Articular chondrocyte of knee joint (primary cell): ENCODE measurements around the gene ZBTB32. TPM values are rescaled to one million over a fixed set of nuclear protein-coding genes. Genes with fewer than 3 reads are reported as not detected.

ENCODE experiments used
- total RNA-seq: library from RNA; depleted of rRNA; stranded (reverse); fragments of >200 nt; gene quantifications from 2 replicates; pipeline ENCODE4 v1.2.3, GENCODE V29; 2012

The ZBTB32 gene, protein sequence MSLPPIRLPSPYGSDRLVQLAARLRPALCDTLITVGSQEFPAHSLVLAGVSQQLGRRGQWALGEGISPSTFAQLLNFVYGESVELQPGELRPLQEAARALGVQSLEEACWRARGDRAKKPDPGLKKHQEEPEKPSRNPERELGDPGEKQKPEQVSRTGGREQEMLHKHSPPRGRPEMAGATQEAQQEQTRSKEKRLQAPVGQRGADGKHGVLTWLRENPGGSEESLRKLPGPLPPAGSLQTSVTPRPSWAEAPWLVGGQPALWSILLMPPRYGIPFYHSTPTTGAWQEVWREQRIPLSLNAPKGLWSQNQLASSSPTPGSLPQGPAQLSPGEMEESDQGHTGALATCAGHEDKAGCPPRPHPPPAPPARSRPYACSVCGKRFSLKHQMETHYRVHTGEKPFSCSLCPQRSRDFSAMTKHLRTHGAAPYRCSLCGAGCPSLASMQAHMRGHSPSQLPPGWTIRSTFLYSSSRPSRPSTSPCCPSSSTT
- total RNA-seq, result not detected in 2 replicates

DNA sequence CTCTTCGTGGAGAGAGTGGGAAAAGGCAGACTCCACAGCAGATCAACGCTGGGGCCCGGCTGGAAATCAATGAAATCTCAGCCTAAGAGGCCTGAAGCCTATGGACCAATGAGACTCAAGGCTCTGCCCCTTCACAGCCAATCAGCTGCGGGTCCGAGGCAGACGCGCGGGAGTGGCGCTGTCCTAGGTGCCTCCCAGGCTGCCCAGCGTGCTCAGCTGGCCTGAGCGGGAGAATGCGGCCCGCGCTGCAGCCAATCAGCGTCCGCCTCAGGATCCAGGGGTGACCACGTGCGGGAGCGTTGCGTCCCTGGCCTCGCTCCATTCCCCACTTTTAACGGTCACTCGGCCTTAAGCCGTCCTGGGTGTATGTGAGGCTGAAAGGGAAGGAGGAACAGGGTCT lies at the start of gene ZBTB32:
TSS of gene ZBTB32 (plus strand) at position 341 of the 400 bp plus-strand sequence. CDS start 10,069 bp downstream, outside the sequence.

DNA sequence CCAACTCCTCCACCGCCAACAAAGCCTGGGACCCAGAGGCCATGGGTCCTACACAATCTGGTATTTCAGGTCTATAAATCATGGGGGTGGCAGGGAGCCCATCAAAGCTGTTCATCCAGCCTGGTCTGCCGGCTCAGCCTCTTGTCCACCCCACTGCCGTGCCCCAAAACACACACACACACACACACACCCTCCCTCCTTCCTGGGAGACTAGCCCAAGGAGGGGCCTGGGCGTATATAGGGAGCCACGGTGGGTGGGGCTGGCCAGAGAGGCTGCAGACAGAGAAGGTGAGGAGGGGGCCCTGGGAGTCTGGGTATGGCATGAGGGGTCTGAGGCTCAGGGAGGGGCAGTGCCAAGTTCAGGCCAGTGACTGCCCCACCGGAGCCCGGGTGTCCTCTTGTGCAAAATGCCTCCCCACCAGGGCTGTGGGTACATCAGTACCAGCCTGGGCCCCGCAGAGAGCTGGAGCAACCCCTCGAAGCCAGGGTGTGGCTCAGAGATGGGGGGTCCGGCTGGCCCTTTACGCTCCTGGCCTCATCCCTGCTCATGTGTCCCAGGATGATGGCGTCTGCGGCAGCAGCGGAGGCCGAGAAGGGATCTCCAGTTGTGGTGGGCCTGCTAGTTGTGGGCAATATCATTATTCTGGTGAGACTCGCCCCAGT lies 38.0 kb upstream of the ZBTB32 start, which contains the start of gene UPK1A:
TSS of gene UPK1A (plus strand) at position 267 of the 663 bp plus-strand sequence. CDS start at position 563, 296 bp downstream.

DNA sequence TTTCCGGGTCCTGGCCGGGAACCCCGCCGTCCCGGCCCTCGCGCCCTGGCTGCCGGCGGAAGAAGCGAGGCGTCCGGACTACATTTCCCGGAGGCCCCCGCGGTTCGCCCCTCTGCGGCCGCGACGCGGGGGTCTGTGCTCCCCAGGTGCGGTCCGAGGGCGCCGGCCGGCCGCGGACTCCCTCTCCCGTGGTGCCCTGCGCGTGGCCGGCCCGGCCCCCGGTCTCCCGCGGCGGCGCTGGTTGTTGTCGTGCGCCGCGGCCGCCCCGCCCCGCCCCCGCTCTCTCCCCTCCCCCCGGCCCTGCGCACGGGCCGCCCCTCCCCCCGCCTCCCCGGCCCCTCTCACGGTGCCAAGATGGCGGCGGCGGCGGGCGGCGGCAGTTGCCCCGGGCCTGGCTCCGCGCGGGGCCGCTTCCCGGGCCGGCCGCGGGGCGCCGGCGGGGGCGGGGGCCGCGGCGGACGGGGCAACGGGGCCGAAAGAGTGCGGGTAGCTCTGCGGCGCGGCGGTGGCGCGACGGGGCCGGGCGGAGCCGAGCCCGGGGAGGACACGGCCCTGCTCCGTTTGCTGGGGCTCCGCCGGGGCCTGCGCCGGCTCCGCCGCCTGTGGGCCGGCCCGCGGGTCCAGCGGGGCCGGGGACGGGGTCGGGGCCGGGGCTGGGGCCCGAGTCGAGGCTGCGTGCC lies 13.4 kb downstream of the ZBTB32 start, which contains the start of gene KMT2B:
TSS of gene KMT2B (plus strand) at position 339 of the 680 bp plus-strand sequence. CDS start at position 355, 16 bp downstream.

DNA sequence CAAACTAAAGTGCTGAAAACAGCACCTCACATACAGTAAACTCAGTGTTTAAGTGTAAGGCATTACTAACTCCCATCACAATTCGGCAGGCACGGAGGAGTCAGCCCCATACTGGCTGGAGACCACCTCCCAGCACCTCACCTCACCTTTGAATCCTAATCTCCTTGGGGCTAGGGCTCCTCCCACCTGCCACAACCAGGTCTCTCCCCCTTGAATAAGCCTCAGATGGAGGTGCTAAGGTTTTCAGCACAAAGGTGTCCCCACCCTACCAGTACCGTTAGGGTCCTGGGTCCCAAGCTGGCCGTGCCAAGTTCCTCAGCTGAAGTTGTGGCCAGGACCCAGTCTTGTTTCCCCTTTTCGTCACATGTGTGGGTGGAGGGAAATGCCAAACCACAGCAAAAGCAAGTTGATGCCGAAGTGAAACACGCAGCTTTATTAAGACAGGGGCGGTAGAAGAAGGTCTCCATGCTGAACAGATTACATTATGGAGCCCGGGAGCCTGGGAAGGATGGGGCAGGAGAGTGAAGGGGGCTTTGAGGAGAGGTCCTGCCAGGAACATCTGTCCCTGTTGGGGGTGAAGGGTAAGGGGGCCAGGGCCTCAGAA lies 37.9 kb downstream of the ZBTB32 start, which contains the start of gene IGFLR1:
TSS of gene IGFLR1 (minus strand) at position 332 of the 604 bp plus-strand sequence. CDS start 1,272 bp downstream, outside the sequence.

DNA sequence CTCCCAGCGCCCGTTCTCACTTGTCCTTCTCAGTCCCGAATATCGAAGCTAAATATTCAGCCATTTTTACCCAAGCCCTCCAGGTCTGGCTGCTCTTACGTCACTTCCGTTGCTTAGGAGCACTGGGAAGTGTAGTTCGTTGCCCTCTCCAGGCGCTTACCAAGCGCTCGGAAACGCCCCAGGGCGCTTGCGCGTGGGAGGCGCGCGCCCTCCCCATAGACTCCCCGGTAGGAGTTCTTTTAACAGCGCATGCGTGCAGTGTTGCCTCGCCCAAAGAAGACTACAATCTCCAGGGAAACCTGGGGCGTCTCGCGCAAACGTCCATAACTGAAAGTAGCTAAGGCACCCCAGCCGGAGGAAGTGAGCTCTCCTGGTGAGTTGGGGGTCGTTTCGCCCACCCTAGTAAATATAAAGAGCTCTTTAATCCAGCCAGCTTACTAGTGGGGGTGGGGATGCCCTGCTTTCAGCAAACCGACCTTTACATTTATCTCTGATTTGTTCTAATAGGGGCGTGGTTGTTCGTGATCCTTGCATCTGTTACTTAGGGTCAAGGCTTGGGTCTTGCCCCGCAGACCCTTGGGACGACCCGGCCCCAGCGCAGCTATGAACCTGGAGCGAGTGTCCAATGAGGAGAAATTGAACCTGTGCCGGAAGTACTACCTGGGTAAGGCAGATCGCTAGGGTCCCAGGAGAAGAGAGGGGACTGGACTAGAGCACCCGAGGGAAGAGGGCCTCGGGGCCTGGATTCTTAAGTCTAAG lies 41.1 kb downstream of the ZBTB32 start, which contains the start of the genes PSENEN and U2AF1L4:
TSS of gene PSENEN (plus strand) at position 324 of the 759 bp plus-strand sequence. CDS start at position 604, 280 bp downstream.
TSS of gene U2AF1L4 (minus strand) at position 91 of the 759 bp plus-strand sequence. CDS start at position 64, 27 bp downstream.

DNA sequence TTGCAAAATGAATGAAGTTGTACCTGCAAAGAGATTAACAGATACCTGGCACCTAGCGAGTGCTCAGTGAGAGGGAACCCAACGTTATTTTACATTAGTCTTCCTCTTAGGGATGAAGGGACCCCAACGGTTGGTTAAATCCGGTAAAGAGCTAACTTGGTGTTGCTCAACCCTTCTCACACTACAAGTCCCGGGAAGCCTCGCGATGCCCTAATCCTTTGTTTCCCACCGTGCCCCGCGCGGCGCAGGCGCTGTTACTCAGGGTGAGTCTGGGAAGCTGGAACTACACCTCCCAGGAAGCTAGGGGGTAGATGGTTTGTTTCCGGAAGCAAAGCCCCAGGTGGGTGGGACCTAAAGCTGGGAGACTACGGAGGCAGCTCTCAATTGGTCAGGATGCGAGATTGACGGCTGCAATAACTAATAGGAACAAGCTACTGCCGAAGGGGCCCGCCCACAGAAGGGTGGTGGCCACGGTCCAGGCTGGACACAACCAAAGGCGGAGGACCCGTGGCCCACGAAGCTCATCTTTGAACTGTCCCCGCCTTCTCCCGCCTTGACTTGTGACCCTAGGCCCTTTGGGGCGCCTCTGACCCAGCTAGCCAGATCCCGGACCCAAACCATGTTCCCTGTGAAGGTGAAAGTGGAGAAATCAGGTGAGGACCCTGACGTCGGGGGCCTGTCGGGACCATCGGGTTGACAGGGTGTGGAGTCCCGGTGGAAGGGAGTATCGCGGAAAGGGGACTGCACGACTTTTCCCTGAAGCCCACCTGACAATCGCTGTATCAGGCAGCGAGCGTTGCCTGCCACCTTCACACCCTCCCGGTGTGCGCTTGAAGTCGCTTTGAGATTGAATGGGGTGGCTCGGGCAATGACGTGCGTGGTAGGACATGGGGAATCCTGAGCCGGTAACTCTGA lies 44.0 kb downstream of the ZBTB32 start, which contains the start of gene LIN37:
TSS of gene LIN37 (plus strand) at position 471 of the 915 bp plus-strand sequence. CDS start at position 620, 149 bp downstream.

DNA sequence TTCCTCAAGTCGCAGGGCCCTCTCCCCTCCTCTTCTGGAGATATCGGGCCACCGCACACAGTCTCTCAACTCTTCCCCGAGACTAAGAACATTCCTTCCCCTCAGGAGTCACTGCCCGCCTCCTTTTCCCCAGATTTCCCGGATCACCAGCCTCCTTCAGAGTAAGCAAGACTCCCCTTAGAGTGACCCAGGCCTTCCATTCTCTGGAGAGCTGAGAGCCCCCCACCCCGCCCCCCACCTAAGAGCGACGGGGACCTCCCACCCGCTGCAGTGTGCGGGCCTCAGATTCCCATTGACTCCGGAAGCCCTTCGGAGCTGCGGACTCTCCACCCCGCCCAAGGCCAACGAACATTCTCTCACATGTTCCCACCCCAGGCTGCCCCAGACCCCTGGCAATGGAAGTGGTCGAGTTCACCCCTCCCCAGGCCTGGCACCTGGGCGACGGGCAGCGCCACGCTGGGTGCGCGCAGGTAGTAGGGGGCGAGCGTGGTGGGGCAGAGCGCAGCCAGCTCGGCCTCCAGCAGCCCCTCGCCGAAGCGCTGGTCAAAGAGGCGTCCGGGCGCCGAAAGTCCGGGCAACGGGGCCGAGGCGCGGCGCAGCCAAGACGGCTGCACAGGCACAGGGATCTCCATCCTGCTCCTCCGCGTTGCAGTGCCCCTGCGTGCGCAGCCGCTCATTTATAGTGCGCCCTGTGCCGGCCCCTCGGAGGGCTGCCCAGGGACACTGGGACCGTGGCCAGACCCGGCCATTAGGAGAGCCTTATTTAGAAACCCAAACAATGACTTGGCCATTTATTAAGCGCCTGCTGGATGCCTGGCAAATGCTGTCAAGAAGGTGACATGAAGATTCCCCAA lies 52.2 kb downstream of the ZBTB32 start, which contains the start of gene HSPB6:
TSS of gene HSPB6 (minus strand) at position 653 of the 854 bp plus-strand sequence. CDS start at position 632, 21 bp downstream.

DNA sequence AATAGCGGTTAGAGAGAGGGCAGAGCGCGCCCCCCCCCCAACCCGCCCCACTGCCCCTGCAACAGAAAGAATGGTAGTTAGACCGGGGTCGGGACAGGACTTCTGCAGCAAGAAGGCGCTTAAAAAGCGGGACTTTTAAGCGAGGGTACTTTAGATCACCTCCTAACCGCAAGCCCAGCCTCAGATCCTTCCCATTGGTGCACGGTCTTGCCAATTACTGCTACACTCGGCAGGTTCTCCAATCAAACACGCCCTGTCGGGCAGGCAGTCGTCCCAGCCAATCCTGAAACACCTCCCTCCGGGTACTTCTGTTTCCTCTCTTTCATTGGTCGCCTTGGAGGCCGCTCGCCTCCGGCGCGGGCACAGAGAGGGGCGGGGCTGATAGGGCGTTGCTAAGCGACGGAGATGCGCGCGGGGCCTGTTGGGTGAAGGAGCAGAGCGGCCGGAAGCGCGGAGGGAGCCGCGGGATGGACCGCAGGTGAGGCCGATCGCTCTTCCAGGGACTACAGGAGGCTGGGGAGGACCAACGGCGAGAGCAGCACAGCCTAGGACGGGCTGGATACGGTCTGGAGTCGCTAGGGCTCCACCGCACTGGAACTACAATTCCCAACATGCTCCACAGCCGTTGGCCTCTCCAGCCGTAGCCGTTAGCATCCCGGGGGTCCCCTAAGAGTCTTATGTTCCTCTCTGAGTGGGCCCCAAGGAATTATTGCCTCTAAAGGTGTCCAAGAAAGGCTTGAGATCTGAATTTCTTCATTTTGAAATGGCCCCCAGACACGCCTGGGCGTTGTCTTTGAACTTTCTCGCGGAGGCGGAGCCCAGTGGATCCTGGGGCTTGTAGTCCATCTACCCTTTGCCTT lies 53.6 kb downstream of the ZBTB32 start, which contains the start of gene PROSER3:
TSS of gene PROSER3 (plus strand) at position 428 of the 860 bp plus-strand sequence. CDS start at position 468, 40 bp downstream.

Other genes starting within 250 kb of the ZBTB32 start
- gene KRTDAP, start 214.1 kb upstream of the ZBTB32 start, total RNA-seq, result not detected in 2 replicates
- gene DMKN, start 190.9 kb upstream of the ZBTB32 start, total RNA-seq, result 12.1 and 21.0 TPM in 2 replicates
- 1.9 and 2.5 TPM in 2 replicates for gene SBSN, start 176.2 kb upstream of the ZBTB32 start, total RNA-seq
- not detected in 2 replicates for gene GAPDHS, start 171.1 kb upstream of the ZBTB32 start, total RNA-seq
- gene TMEM147, start 158.9 kb upstream of the ZBTB32 start, total RNA-seq, result 46.9 and 60.5 TPM in 2 replicates
- gene ATP4A, start 140.9 kb upstream of the ZBTB32 start, total RNA-seq, result not detected in 2 replicates
- not detected in 2 replicates for gene PMIS2, start 118.4 kb upstream of the ZBTB32 start, total RNA-seq
- 4.3 and 4.6 TPM in 2 replicates for gene HAUS5, start 91.8 kb upstream of the ZBTB32 start, total RNA-seq
- gene RBM42, start 75.5 kb upstream of the ZBTB32 start, total RNA-seq, result 38.3 and 41.6 TPM in 2 replicates
- gene ETV2, start 62.8 kb upstream of the ZBTB32 start, total RNA-seq, result 0.13 and 0.32 TPM in 2 replicates
- 183 and 279 TPM in 2 replicates for gene COX6B1, start 56.2 kb upstream of the ZBTB32 start, total RNA-seq
- not detected in 2 replicates for gene UPK1A, start 38.0 kb upstream of the ZBTB32 start, total RNA-seq
- 5.7 and 6.0 TPM in 2 replicates for gene KMT2B, start 13.4 kb downstream of the ZBTB32 start, total RNA-seq
- gene IGFLR1, start 37.9 kb downstream of the ZBTB32 start, total RNA-seq, result 1.2 TPM in 2 replicates
- 4.8 and 9.5 TPM in 2 replicates for gene U2AF1L4, start 40.9 kb downstream of the ZBTB32 start, total RNA-seq
- gene PSENEN, start 41.1 kb downstream of the ZBTB32 start, total RNA-seq, result 12.5 and 13.3 TPM in 2 replicates
- 10.1 and 12.2 TPM in 2 replicates for gene LIN37, start 44.0 kb downstream of the ZBTB32 start, total RNA-seq
- 34.6 and 52.4 TPM in 2 replicates for gene HSPB6, start 52.5 kb downstream of the ZBTB32 start, total RNA-seq
- 7.6 and 9.3 TPM in 2 replicates for gene PROSER3, start 53.6 kb downstream of the ZBTB32 start, total RNA-seq
- gene ARHGAP33, start 71.0 kb downstream of the ZBTB32 start, total RNA-seq, result 1.3 and 2.4 TPM in 2 replicates
- gene PRODH2, start 108.3 kb downstream of the ZBTB32 start, total RNA-seq, result not detected in 2 replicates
- not detected in 2 replicates for gene NPHS1, start 147.9 kb downstream of the ZBTB32 start, total RNA-seq
- gene KIRREL2, start 152.4 kb downstream of the ZBTB32 start, total RNA-seq, result under 0.01 TPM in 2 replicates
- gene APLP1, start 164.0 kb downstream of the ZBTB32 start, total RNA-seq, result 4.1 and 6.5 TPM in 2 replicates
- gene NFKBID, start 196.0 kb downstream of the ZBTB32 start, total RNA-seq, result 6.3 TPM in 2 replicates
- gene HCST, start 198.0 kb downstream of the ZBTB32 start, total RNA-seq, result 0.91 and 1.4 TPM in 2 replicates
- not detected in 2 replicates for gene TYROBP, start 203.7 kb downstream of the ZBTB32 start, total RNA-seq
- gene LRFN3, start 231.8 kb downstream of the ZBTB32 start, total RNA-seq, result 3.2 and 5.9 TPM in 2 replicates